Pancreas (tissue), 10 donors: Measurements from ENCODE around the gene ZNRF2. TPM values are rescaled to one million over a fixed set of nuclear protein-coding genes. Genes with fewer than 3 reads are reported as not detected.

Source experiments
- ATAC-seq, 4 donors: fragments of 200-7000 bp; cut with Tn5 transposase; one replicate each; pipeline versions ENCODE4 v1.8.0 to v1.9.1; 2020; ENCODE audit warnings: mild to moderate bottlenecking in 4 of 4, moderate library complexity in 4 of 4
- DNase-seq, 6 donors: peaks; one replicate each; pipeline ENCODE4 v3.0.0-alpha.2; 2020
- FAIRE-seq: peaks from 2 replicates; lab custom pipeline; 2012; peaks lifted over from hg19 to GRCh38; lab: Jason Lieb, UNC
- H3K27ac ChIP-seq, 4 donors: fragments of 200-600 bp; sonication (generic); 1 replicate in 3 of 4; 2 replicates in 1 of 4; pipeline versions ENCODE4 v1.5.0 to v1.8.0; 2020
- H3K27me3 ChIP-seq, 4 donors: fragments of 200-600 bp; one replicate each; pipeline ENCODE4 v1.8.0; 2021
- H3K36me3 ChIP-seq, 3 donors: fragments of 200-600 bp; sonication (generic) in 1 of 3; one replicate each; pipeline versions ENCODE4 v1.5.0 to v1.8.0; 2020 to 2021
- H3K4me1 ChIP-seq, 3 donors: fragments of 200-600 bp; one replicate each; pipeline ENCODE4 v1.8.0; 2021
- H3K4me3 ChIP-seq, 4 donors: fragments of 200-600 bp; sonication (generic) in 2 of 4; one replicate each; pipeline versions ENCODE4 v1.5.0 to v1.8.0; 2020 to 2021
- H3K9me3 ChIP-seq, 4 donors: fragments of 200-600 bp; one replicate each; pipeline ENCODE4 v1.8.0; 2021
- CTCF ChIP-seq, 4 donors: fragments of 200-600 bp; sonication (generic) in 3 of 4; IDR thresholded peaks; one replicate each; pipeline versions ENCODE4 v1.5.0 to v1.8.0; 2021; ENCODE audit warnings: antibody characterized with exemption in 4 of 4
- WGBS, 2 donors: extraction: QIAGEN DNeasy Blood & Tissue Kit; methylation state at CpG; one replicate each; pipeline ENCODE4 v1.1.7; 2013; 5-methylcytosine and 5-hydroxymethylcytosine counted together
- intact Hi-C, 3 donors: fragments of 100-400 bp; cut with DNase I; formaldehyde crosslinking; loops; one replicate each; pipeline versions ENCODE4 v1.11.1 to v1.14.2; 2022
- microRNA-seq, 2 donors: library from miRNA; unstranded; fragments of <30 nt; microRNA quantifications; one replicate each; pipeline versions ENCODE4 to v1.1.0, GENCODE V29; 2019 to 2020
- polyA plus RNA-seq, 2 donors: library from polyadenylated mRNA; stranded (reverse); fragments of 200-250 nt; gene quantifications; one replicate each; pipeline ENCODE4 v1.2.3, GENCODE V29; 2013
- total RNA-seq, 6 donors: library from RNA; stranded (reverse); fragmentation: NEBNext Ultra II Directional in 4 of 6; extraction: Animal tissue kit (Norgen Biotek cat#: 25700) in 4 of 6; gene quantifications; one replicate each; pipeline versions ENCODE4 v1.2.1 to v1.2.4, GENCODE V29; 2021 to 2023
- donor health status: healthy with polysubstance abuse.
- donor health status: DM: no; HTN: no; CAD: no; lungs with moderate emphysema.
- donor health status: DM: no; HTN: no; CAD: no.
- donor health status: control.
- donor health status: control.
- donor health status: Bipolar disorder and iron deficiency.
- donor health status: DM: yes; HTN: yes; CAD: no.
- donor health status: DM: no; HTN: no; CAD: no.
- donor health status: DM: no; HTN: no; CAD: no.
- donor health status: DM: yes; HTN: yes; CAD: no.

ZNRF2 gene
- total and polyA plus RNA-seq, 8 donors, result 4.9 to 17.1 (median 11.2) TPM

- H3K27me3 ChIP-seq, result no peaks in the 10 kb centered on the region
- no peak for DNase-seq
- H3K4me3 ChIP-seq, result no peak overlapping the region
- WGBS, 2 donors, result 72% methylated on average over 7 of the region's 7 CpGs
- no peak overlapping the region for H3K27ac ChIP-seq
- no peaks in the 10 kb centered on the region for H3K4me1 ChIP-seq
- ATAC-seq, result peak in 2 of 4 donors; percentile 32 to 41
- no peaks in the 10 kb centered on the region for H3K9me3 ChIP-seq
- no peak for TF ChIP-seq CTCF (IDR thresholded peaks at IDR 0.05)
- H3K36me3 ChIP-seq, result no peaks in the 10 kb centered on the region
- intact Hi-C loops, result no loop called here
- FAIRE-seq, result no peak
Observed at GRCh38 chr7:30413864-30414263, 129.5 kb downstream of the ZNRF2 start.

Small RNA genes lying within 50 kb of the gene (microRNA-seq; reads per million reads assigned to microRNA genes)
- gene MIR550A1 (0 reads per million in 2 donors), gene MIR550B1 (0 reads per million in 2 donors)

Other genes starting within 250 kb of the ZNRF2 start
- 10 to 100 TPM in 4 of 6 donors, 1 to 10 TPM in 2; 8.7 to 12.8 (median 11.4) TPM for gene MTURN, start 149.6 kb upstream of the ZNRF2 start, total RNA-seq
- 10 to 100 TPM in 1 of 2 donors, 1 to 10 TPM in 1; 8.7 to 14.9 TPM for gene MTURN, start 149.6 kb upstream of the ZNRF2 start, polyA plus RNA-seq
- 1 to 10 TPM; 1.9 to 8.0 (median 2.6) TPM for gene NOD1, start 194.2 kb downstream of the ZNRF2 start, total RNA-seq
- gene NOD1, start 194.2 kb downstream of the ZNRF2 start, polyA plus RNA-seq, result 1 to 10 TPM; 4.8 to 9.9 TPM
- gene GGCT, start 220.2 kb downstream of the ZNRF2 start, total RNA-seq, result 10 to 100 TPM in 5 of 6 donors, 1 to 10 TPM in 1; 9.6 to 18.9 (median 15.6) TPM
- 10 to 100 TPM; 26.8 to 30.3 TPM for gene GGCT, start 220.2 kb downstream of the ZNRF2 start, polyA plus RNA-seq